EL (cell line): ENCODE data around the gene CHTF8.

ENCODE experiments used
- DNase-seq: peaks from one replicate; pipeline ENCODE4 v3.0.0-alpha.2; 2016

Gene CHTF8

DNA sequence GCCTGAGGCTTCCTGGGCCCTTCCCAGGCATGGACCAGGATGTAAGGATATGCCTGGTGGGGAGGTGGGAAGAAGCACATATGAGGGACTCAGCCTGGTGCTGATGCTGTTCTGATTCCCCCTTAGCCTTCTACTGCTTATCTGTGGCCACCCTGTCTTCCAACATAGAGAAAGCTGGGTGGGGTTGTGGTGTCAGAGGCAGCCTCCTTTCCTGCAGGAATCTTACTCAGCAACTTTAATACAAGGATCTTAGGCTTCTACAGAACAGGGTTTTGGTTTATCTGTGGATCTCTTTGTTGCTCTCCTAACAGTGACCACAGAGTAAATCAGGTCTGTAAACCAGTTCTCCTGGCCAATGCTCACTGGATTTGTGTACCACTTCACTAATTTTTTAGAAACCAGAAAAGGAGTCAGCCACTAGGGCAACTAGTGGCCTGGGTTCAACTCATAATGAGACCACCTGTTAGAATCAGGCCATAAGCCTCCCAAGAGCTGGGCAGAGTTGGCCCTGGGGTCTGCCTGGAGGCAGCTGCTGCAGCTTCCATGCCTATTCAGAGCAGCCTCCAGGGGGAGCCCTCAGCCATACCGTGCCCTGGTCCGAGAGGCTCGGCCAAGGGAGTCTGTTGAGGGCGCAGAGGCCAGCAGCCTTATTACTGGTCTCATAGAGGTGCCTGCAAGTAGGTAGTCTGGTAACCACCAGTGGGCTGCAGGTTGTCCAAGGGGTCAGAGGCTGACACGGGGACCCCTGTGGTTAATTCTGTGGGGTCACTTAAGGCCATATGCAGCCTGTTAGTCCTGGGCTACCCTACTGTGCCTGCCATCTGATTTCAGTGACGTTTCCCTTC, 19.9 kb downstream of the CHTF8 start:
- peak; percentile 52 for DNase-seq

DNA sequence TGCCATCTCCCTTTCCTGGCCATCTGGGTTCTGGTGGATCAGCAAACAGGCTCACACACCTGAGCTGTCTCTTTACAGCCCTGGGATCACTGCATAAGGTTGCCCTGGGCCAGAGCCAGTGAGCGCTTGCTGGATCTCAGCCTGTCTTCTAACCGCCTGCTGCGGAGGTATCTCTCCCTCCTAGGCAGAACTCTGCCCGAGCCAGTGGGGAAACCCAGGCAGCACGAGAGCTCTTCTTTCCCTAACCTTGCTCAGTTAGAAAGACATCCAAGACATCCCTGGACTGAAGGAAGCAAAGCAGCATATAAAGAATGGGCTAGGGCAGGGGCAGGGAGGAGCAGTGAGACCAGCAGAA, 20.5 kb downstream of the CHTF8 start:
- DNase-seq = no peak

GRCh38 chr16:69111216-69111875, 21.0 kb downstream of the CHTF8 start:
- no peak for DNase-seq

GRCh38 chr16:69110406-69110805, 22.0 kb downstream of the CHTF8 start:
- no peak for DNase-seq

DNA sequence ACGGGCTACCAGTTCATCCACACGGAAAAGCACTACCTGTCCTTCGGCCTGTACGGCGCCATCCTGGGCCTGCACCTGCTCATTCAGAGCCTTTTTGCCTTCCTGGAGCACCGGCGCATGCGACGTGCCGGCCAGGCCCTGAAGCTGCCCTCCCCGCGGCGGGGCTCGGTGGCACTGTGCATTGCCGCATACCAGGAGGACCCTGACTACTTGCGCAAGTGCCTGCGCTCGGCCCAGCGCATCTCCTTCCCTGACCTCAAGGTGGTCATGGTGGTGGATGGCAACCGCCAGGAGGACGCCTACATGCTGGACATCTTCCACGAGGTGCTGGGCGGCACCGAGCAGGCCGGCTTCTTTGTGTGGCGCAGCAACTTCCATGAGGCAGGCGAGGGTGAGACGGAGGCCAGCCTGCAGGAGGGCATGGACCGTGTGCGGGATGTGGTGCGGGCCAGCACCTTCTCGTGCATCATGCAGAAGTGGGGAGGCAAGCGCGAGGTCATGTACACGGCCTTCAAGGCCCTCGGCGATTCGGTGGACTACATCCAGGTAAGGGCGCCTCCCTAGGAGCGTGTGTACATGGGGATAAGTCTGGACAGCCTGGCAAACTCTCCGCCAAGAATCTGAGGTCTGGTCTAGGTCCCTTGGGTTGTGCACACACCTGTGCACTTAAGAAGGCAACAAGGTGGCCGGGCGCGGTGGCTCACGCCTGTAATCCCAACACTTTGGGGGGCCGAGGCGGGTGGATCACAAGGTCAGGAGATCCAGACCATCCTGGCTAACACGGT, 22.7 kb downstream of the CHTF8 start:
- no peak for DNase-seq

GRCh38 chr16:69108905-69109252, 23.5 kb downstream of the CHTF8 start:
- no peak for DNase-seq

GRCh38 chr16:69108064-69108904, 24.1 kb downstream of the CHTF8 start:
- no peak for DNase-seq

DNA sequence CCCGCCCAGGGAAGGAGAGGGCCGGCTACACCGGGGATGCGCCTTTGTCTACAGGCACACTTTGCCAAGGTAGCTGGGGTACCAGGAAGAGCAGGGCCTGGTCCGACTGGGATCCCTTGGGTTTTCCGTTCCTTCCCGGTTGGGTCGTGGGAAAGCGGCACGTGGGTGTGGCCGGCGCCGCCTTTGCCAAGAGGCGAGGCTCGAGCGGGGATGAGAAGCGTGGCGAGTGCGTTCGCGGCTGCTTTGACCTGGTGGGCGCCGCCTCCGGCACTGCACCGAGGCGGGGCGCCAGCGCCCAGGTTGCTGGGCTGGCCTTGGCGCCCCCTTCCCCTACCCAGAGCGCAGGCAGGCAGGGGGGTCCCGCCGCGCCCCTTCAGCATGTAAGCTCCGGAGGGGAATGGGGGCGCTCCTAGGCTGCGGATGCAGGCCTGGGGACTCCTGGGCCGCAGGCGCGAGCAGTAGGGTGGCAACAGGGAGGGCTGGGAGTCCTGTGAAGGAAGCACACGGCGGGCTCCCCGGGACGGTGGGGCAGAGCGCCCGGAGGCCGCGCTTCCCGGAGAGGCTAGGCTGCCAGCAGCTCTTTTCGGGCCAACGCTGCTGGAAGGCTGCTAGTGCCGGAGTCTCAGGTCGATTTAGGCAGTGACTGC, 24.9 kb downstream of the CHTF8 start:
- peak; percentile 22 for DNase-seq

DNA sequence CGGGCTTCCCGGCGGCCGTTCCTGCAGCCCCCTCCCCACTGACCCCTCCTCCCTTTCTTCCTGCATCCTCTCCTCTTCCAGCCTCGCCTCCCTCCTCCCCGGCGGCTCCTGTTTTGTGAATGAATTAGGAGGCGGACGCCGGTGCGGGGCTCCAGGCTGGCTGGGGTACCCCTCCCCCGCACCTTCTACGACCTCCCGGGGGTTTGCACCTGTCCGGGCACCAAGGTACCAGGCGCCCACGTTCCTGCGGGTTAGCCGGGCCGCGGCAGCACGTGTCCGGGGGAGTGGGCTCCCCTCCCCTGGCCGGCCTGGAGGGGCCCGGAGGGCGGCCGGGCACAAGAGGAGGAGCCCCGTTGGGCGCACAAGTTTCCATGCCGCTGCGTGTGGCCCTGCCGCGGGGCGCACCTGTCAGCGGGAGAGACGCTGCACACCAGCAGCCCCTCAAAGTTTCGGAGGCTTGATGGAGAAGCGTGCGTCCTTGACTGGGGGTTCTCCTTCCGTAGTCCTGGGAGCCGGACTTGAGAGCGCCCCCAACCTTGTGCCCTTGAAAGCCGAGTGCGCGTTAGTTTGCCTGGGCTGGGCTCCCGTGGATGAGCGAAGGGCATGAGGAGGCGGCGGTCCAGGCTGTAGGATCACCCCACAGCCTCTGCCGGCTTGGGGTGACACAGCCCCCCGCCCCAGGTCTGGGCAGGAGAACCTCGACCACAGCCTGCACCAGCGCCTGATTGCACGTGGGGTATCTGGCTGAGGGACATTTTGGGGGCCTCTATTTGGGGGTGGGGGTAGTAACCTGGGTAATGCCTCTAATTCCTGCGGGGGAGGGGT, 25.7 kb downstream of the CHTF8 start:
- DNase-seq = no peak

GRCh38 chr16:69105501-69106361, 26.7 kb downstream of the CHTF8 start, which contains the start of gene HAS3:
Gene HAS3 (plus strand): TSS chr16:69105653. CDS start chr16:69109396, 3,743 bp downstream.
- peak; percentile 64 for DNase-seq

- DNase-seq = no peak
Observed at GRCh38 chr16:69100071-69100691, 32.2 kb downstream of the CHTF8 start.

DNA sequence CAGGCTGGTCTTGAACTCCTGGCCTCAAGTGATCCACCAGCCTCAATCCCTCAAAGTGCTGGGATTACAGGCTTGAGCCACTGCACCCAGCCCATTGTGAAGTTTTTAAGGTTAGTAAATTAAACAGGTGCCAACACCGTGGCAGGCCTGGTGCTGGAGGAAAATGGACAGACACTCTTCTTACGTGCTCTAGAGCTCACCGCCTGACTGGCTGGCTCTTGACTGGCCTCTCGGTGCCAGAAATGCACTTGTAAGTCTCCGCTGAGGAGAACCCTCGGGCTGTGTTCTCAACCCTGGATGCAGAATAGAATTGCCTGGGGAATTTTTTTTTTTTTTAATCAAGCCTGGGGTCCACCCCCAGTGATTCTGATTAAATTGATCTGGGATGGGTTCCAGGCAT, 37.2 kb downstream of the CHTF8 start:
- DNase-seq = no peak

DNA sequence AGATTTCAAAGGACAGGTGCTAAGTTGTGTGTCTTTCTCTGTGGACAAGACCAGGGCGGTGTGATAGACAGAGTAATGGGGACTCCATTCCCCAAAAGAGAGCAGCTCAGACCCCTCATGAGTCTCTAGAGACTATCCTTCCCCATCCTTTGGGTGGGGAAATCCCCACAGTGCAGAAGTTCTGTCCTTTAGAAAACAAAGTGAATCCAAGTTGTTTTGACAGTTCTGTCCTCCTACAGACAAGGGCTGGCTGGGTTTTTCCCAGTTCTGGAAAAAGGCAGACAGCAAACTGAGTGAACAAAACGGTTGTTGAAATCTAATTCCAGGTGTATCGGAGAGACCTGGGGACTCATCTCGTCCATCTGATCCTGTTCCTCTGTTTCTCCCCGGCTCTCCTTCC, 37.9 kb downstream of the CHTF8 start:
- no peak for DNase-seq

DNA sequence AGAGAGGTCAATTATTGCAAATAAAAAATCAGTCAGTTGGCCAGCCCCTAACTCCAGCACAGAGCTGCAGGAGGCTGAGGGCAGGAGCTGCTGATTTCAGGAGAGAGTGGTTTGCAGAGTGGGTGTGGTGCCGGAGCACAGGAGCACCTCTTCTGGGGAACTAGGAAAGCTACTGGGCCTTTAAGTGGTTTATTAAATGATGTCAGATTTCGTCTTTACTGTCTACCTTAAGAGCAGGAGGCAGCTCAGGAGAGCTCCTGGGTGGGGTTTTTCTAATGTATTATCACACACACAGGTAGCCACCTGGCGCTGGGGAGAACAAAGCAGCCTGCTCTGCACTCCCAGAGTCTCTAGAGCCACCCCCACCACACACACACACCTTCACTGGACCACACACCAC, 38.4 kb downstream of the CHTF8 start:
- no peak for DNase-seq

GRCh38 chr16:69089091-69089910, 43.1 kb downstream of the CHTF8 start:
- DNase-seq = no peak

- DNase-seq = no peak
Observed at GRCh38 chr16:69088684-69089083, 43.7 kb downstream of the CHTF8 start.

DNA sequence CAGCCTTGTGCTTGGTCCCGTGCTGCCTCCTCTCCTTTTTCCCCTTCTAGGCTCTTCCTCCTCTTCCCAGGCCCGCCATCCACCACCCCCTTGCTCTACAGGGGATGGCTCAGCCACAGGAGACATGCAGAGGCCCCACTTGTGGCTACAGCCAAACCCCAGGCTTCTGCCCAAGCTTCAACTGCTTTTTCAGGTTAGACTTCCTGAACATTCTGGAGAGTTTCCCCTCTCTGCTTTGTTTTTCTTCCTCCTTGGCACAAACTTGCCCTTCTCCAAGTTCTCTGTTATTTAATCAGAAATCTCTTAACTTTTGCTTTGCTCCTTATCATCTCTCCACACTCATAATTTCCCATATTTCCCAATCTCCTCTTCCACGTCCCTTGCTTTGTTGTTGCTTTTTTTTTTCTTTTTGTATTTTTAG, 45.2 kb downstream of the CHTF8 start:
- no peak for DNase-seq

GRCh38 chr16:69085032-69085695, 47.2 kb downstream of the CHTF8 start:
- DNase-seq = no peak
